Measurements from ENCODE around the gene PAPOLA.

DNA sequence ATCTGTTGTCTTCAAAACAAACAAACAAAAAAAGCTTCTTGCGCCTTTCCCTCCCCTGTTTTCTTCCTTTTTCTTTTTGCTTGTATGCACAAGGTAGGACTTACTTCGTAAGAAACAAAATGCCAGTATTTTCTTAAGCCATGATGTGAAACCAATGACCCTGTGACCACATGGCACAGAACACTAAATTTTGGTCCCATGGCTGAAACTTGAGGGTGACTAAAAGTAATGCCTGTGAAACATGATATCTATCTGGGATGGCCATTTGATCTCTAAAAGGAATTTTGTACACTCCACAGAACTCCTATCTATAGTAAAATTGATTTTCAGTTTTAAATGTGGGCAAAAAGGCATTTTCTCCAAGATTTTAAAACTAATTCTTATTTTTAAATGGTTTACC lies 63.6 kb downstream of the PAPOLA start:
- TF ChIP-seq SIN3A (IDR thresholded peaks at IDR 0.05; ENCODE audit: borderline replicate concordance, insufficient read depth, low read length) (no peak), POLR2AphosphoS5 (IDR thresholded peaks at IDR 0.05; ENCODE audit: low read depth, low read length) (no peak), FOXP2 (optimal IDR thresholded peaks at IDR 0.05; ENCODE audit: borderline replicate concordance, extremely low read depth, extremely low read length, insufficient read depth) (no peak), TAF1 (IDR thresholded peaks at IDR 0.05; ENCODE audit: borderline replicate concordance, insufficient read depth, low read length) (no peak)
- TF ChIP-seq, protein P1, sequence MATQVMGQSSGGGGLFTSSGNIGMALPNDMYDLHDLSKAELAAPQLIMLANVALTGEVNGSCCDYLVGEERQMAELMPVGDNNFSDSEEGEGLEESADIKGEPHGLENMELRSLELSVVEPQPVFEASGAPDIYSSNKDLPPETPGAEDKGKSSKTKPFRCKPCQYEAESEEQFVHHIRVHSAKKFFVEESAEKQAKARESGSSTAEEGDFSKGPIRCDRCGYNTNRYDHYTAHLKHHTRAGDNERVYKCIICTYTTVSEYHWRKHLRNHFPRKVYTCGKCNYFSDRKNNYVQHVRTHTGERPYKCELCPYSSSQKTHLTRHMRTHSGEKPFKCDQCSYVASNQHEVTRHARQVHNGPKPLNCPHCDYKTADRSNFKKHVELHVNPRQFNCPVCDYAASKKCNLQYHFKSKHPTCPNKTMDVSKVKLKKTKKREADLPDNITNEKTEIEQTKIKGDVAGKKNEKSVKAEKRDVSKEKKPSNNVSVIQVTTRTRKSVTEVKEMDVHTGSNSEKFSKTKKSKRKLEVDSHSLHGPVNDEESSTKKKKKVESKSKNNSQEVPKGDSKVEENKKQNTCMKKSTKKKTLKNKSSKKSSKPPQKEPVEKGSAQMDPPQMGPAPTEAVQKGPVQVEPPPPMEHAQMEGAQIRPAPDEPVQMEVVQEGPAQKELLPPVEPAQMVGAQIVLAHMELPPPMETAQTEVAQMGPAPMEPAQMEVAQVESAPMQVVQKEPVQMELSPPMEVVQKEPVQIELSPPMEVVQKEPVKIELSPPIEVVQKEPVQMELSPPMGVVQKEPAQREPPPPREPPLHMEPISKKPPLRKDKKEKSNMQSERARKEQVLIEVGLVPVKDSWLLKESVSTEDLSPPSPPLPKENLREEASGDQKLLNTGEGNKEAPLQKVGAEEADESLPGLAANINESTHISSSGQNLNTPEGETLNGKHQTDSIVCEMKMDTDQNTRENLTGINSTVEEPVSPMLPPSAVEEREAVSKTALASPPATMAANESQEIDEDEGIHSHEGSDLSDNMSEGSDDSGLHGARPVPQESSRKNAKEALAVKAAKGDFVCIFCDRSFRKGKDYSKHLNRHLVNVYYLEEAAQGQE (IDR thresholded peaks at IDR 0.05; ENCODE audit: insufficient read depth in 1 of 2, low read depth in 2 of 2, low read length in 2 of 2), result no peak

All from PFSK-1 (cell line).